GM12891 (cell line): ENCODE data around the gene STAM.

Experiments
- POLR2A ChIP-seq: IDR thresholded peaks from 2 replicates; pipeline ENCODE4 v1.6.1; 2011; ENCODE audit warnings: low read depth, low read length, control low read depth
- SPI1 ChIP-seq: IDR thresholded peaks from 2 replicates; pipeline ENCODE4 v1.6.1; 2011; ENCODE audit warnings: low read depth, low read length, control low read depth

GRCh38 chr10:17687117-17687831 lies 43.3 kb downstream of the STAM start:
- TF ChIP-seq SPI1 (no peak), POLR2A (no peak)
